Activated CD8-positive, alpha-beta memory T cell treated with anti-CD3 and anti-CD28 coated beads, Interleukin-2, amount 50 U/mL, for 48 hours (primary cell): ENCODE data around the gene PDGFD.
"Not testable (repeated sequence)": the region's sequence is repeated elsewhere in the genome, so short reads cannot be mapped to it uniquely, and the experiment has no call there.

Experiments used
- DNase-seq: peaks from one replicate; pipeline ENCODE4 v3.0.0-alpha.2; 2020

PDGFD gene

DNA sequence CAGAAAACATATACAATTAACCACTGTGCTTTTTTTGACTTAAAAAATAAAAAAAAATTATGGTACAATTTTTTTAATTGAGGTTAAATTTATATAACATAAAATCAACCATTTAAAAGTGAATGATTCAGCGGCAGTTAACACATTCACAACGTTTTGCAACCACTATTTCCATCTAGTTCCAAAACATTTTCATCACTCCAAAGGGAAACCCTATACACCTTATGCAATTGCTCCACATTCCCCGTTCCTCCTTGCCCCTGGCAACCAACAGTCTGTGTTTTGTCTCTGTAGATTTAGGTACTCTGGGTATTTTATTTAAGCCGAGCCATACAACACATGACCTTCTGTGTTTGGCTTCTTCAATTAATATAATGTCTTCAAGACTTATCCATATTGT lies 112.2 kb downstream of the PDGFD start:
- no peak for DNase-seq

DNA sequence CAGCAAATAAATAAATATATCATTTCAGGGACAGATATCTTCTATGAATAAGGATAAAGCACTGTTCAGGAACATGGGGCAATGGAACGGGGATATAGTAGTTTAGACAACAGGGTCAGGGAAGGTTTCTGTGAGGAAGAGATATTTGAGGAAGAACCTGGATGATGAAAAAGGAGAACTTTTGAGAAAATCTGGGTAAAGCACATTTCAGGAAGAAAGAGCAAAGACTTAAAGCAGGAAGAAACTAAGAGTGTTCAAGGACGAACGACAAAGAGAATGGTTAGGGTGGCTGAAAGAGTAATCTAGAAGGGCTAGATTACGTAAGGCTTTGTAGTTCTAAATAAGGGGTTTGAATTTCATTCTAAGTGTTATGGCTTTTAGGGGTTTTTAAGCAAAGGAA lies 114.8 kb downstream of the PDGFD start:
- no peak for DNase-seq

DNA sequence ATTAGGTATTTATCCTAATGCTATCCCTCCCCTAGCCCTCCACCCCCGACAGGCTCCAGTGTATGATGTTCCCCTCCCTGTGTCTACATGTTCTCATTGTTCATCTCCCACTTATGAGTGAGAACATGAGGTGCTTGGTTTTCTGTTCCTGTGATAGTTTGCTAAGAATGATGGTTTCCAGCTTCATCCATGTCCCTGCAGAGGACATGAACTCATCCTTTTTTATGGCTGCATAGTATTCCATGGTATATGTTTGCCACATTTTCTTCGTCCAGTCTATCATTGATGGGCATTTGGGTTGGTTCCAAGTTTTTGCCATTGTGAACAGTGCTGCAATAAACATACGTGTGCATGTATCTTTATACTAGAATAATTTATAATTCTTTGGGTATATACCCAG lies 117.1 kb downstream of the PDGFD start:
- DNase-seq: not testable (repeated sequence)

DNA sequence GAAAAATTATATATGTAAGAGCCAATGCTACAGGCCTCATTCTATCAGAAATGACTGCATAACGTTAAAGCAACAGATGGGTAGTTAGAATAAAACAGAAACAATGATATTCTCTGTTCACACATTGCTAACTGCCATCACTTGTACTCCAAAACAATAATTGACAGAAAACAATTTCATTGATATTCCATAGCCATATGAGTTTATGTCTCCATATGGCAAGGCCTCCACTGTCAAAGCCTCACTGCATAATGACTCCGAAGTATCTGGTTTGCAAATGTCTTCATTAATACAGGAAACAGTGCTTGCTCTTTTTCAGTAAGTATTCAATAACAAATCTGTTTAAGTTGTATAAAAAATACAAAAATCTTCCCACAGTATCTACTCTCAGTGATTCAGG lies 117.6 kb downstream of the PDGFD start:
- DNase-seq: no peak

DNA sequence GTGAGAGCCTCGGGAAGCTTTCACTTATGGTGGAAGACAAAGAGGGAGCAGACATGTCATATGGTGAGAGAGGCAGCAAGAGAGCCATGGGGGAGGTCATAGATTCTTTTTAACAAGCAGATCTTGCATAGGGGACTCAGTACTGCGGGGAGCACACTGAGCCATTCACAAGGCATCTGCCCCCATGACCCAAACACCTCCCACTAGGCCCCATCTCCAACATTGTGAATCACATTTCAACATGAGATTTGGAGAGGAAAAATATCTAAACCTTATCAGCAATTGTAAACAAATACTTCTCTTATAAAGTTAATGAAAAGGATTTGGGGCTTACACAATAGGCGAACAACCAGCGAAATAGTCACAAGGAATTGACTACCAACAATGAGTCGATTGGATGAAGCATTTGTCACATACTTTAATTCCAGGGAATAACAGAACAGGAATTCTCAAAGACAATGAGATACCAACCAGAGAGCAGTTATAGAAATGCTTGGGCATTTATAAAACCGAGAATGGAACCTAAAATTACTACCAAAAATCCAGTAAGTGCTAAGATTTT lies 120.2 kb downstream of the PDGFD start:
- no peak for DNase-seq

DNA sequence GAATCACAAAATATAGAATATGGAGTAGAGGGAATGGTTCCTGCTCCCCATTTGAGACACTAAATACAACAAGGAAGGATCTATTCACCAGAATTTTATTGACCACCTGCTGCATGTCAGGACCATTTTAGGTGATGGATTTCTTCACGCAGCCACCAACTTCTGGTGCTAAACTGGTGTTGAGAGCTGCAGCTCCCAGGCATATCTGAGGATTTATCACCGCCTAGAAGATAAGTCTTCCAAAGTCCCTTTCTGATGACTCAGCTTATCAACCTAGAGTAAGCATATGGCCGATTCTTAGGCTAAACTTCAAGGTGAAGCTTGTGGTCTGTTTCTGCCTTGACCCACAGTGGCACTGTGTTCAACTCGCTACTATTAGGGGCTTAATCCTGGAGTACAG lies 120.8 kb downstream of the PDGFD start:
- no peak for DNase-seq

DNA sequence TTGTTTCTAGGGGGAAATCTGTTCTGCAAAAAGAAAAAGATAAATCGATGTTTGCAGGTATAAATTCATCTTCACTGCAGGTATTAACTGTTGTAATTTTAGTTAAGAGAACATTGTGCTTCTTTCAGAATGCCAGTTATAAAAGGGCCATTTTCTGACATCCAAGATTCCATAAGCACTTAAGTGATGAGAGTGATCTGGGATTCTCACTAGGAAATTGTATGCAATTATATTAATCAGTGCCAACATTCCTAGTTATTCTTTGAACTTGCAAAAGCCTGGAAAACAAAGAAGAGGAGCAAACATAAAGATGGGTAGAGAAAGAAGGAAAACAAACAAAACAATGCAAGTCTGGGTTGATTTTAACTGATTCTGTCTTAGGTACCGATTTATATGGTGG lies 122.2 kb downstream of the PDGFD start:
- no peak for DNase-seq

DNA sequence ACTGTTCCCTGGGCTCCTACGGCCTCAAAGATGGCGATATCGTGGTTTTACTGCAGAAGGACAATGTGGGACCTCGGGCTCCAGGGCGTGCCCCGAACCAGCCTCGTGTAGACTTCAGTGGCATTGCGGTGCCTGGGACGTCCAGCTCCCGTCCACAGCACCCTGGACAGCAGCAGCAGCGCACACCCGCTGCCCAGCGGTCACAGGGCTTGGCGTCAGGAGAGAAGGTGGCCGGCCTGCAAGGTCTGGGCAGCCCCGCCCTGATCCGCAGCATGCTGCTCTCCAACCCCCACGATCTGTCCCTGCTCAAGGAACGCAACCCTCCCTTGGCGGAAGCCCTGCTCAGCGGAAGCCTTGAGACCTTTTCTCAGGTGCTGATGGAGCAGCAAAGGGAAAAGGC lies 127.0 kb downstream of the PDGFD start:
- DNase-seq: no peak

DNA sequence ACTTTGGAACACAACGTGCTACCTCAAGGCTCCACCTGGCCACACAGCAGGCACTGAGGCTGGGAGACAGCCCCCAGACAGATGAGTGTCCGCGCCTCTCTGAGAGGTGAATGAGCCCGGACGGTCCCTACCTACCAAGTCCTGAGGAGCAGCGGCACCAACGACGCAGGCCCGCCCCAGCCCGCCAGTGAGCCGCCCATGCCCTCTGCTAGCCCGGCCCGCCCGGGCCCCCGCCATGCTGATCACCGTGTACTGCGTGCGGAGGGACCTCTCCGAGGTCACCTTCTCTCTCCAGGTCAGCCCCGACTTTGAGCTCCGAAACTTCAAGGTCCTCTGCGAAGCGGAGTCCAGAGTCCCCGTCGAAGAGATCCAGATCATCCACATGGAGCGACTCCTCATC lies 127.4 kb downstream of the PDGFD start, which contains the start of gene DDI1:
Gene DDI1, plus strand, starts transcription at position 53 of the 400 bp plus-strand sequence. Its CDS starts 183 bp downstream, at position 236.
- DNase-seq: no peak

DNA sequence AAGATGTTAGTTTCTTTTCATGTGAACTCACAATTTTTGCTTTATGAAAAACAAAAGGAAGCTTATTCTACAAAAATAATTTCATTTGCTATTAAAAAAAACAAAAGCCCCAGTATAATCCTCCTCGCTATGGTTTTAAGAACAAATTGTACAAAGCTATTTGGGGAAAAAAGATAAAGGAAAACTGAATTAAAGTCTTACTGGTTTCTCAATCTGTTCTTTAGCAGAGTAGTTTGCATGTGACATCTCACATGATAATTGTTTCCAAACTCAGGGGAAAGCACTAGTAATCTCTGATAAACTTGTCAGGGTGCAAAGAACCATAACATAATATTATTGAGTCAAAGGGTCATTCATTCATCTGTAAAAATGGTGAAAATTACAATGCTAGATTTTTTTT lies 130.4 kb downstream of the PDGFD start:
- DNase-seq: no peak

DNA sequence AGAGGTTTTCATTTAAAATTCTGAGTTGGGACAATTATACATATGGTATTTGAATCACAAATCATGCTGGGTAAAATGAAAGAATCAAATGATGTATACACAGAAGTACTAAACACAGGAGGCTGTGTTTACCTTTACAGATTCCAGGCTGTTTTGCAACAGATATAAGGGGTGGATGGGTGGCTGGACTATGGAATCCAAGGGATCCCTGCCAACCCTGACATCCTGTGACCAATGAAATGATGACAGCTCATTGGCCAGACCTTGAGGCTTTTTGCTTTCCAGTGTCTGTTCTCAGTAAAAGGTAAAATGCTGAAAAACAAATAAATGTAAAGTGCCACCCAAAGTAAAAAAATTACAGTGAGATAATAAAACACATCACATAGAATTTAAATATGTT lies 130.8 kb downstream of the PDGFD start:
- no peak for DNase-seq

DNA sequence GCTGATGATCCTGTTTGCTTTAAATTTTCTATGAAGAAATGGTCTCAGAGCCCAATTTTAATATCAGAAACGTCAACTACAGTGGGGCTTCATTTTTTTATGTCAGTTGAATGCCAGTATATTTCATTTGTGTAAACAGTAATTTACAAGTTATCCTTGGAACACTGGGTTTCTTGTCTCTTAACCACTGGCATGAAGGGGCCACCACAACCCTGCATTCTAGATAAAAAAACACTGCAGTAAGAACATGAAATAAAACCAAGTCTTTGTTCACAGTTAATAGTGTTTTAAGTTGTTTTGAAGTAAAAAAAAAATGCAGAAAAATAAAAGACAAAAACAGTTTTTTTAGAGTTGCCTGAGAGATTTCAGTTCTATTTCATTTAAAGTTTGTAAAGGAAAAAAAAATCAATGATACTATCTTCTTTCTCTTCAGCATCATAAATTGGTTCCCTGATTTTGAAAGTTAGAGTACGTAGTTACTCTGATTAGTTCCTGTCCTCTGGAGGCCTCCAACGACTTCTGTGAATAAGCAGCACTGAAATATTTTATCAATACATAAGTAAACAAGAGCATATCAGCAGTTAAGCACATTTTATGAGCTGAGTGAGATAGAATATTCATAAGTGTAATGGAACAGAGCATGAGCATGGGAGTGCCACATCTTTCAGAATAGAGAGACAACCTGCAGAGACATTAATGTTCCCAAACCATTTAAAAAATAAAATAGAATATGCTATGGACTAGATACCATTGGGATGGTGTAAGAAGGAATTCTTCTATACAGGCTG lies 135.3 kb downstream of the PDGFD start:
- DNase-seq: no peak

DNA sequence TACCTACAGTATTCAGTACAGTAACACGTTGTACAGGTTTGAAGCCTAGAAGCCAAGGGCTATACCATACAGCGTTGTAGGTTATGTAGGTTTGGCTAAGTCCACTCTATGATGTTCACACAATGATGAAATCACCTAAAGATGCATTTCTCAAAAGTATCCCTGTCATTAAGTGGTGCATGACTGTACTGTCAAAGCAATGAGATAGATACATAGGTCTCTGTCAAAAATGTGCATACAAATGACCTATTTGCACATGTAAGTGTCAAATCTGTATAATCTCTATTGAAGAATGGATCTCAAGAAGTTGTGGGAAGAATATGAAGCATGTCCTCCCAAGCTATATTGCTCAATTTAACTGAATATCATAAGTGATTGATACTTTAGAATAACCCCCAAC lies 139.4 kb downstream of the PDGFD start:
- no peak for DNase-seq

DNA sequence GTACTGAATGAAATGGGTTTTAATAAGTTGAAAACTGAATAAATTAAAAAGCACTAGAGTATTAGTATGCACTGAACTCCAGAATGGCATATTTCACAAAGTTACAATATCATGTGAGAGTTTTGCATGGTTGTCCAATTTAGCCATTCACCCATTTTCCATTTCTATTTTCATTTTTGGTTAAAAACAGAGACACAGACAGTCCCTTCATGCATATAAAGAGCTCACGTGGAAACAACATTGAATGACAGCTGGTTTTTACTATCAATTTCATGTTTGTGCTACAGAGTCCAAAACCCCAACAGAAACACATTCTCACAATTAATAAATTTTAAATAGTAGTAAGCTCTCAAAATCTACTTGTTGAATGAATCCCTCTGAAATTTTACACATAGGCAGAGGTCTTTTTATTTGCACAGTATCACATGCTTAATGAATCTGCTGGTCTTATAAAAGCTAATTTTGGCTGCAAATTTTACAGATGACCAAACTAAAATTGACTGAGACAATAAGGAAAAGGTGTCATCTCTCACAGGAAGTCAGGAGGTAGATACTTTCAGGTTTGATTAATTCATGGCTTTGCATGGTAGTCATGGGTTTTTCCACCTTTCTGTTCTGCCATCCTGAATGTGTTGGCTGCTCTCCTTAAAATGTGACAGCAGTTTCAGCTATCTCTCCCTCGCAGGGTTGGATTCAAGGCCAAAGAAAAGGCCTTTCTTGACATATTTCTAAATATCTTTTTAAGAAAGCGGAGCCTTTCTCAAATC lies 148.1 kb downstream of the PDGFD start:
- no peak for DNase-seq

DNA sequence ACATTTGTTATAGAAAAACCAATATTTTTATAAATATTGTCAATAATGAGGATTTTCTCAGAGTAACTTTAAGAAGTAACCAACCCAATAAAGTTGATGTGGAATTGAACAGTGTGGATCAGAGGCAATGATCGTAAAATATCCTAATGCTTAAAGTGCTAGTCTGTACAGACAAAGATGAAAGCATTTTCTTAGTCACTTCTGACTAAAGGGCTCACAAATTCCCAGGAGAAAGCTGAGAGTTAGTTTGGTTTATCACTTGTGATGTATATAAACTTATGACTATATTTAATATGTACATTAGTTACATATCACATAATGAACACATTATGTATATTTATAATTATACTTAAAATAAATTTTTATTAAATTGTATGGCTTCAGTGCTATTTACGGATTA lies 152.9 kb downstream of the PDGFD start:
- DNase-seq: no peak

DNA sequence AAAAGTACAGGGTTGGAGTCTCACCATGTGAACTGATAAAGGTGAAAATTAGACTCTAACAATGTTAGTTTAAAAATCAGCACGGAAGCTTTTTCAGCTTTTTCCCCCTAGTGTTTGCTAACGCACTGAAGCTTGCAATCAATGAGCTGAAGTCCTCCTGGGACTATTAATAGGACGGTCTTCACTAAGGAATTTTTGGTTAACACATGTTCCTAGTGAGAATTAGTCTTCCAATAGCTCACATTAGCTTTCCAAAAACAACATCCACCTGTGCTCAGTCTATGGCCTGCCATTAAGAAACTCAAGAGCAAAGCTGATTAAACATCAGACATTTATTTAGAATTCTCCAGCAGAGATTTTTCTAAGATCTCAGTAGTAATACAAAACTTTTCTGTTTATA lies 154.2 kb downstream of the PDGFD start:
- no peak for DNase-seq

DNA sequence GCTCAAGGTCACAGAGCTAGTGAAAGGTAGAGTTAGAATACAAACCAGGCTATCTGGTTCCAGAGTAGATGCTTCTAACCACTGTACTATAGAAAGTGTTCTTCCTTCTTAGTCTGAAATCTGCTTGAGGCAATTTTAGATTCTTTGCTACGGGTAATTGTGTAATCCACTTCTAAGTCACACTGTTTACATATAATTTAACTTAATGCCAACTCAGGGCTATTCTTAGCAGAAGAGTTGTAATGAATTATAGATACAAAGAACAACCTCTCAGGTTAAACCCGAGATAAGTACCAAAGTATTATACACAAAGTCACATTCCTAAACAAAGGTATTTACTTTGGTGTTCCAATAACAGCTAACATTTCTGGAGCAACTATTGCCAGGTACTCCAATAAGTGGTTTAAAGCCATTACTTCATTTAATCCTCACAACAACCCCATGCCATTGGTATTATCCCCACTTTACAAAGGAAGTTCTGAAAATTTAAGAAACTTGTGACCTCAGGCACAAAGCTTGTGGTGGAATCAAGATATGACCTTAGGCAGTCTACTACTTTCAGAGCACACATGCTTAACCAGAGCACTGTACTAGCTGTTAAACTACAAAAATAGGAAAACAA lies 158.6 kb downstream of the PDGFD start:
- DNase-seq: no peak

DNA sequence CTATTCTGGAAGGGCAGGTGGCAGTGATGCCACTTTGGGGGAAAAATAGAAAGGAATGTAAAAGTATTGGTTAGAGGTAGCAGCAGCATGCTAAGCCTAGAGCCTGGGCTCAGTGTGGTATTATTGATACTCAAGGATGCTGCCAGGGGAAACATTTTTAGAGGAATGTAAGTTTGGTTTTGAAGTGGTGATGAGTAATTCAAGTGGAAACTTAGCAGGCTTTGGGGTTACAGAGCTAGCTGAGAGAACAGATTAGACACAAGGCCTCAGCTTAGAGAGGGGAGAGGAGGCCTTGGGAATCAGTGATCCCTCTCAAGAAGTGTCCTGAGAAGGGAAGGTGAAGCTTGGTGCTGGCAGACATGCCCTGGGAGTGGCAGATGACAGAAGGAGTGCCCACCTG lies 160.5 kb downstream of the PDGFD start:
- no peak for DNase-seq

DNA sequence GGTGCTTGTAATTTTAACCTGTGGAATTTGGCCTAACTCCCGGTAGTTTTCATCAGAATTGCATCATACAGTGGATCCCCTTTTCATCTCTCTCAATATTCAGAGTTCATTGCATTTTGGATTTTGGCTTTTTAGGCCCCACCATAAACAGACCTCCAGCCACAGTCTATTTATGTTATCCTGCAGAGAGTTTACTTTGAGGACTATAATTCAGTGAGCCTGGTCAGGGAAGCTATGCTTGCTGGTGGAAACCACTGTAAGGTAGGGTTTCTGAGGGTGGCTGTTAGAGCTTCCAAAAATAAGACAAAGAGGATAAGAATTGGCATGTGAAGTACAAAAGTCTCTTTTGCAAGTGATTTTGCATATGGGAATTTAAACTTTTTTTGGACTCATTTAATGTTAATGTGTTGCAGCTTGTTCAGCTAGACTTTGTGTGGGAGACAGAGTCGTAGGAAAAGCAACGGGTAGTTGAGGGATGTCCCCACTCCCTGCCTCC lies 162.3 kb downstream of the PDGFD start:
- no peak for DNase-seq

DNA sequence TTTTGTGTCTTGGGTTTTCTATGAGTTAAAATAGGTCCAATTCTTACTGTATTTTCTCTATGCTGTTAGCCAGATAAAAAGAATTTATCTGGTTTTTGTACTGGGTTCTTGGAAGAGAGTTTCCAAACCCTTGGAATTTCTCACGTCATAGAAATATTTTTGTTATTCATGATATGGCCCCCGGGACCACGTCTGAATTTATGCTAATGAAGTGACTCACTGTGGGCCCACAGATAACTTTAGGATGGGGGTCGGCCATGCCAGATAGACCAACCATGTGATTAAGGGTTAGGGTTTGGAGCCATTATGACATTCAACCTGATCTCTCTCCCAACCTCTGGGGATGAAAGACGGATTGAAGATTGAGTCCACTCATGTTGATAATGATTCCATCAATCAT lies 163.1 kb downstream of the PDGFD start:
- DNase-seq: no peak

DNA sequence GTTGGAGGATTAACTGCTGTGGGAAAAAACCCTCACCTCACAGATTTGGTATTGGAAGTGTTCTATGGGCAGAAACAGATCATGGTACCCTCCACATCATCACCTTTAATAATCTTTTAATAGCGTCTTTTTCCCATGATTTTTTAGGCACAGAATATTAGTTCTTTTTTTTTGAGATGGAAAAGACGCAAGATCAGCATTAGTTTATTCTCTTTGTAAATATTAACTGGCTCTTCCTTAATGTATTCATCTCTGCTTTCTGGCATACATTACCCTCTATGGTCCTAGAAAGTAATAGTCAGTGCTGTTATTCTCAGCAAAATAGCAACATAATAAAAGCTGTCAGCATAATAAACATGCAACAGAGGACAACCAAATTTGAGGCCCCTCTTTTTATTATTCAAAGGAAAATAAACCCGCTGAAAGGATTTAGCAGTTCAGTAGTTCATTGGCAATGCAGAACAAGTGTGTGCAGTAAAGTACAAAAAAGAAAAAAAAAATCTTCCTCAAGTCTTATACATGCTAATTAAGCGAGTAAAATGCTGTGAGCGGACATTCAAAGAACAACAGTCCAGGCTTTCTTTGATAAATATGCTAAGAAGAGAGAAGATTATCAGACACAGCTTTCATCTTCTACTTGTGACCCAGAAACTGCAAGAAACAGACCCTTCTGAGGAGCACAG lies 165.0 kb downstream of the PDGFD start:
- DNase-seq: no peak

DNA sequence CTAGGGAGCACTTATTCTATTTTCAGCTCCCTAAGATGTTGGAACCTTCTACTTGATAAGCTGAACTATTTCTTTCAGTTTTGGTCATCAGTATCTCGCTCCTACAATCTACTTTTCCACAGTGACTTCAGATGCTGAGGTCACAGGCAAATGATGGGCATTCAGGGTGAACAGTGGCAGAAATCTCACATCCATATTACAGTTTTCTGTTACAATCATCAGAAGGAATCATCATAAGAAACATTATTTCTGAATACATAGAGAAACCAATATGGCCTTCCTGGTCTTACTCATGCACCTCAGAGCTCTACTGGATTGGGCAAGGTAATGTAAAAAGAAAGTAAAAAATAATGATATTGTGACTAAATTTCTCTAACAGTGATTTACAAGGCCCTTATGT lies 166.9 kb downstream of the PDGFD start:
- no peak for DNase-seq

DNA sequence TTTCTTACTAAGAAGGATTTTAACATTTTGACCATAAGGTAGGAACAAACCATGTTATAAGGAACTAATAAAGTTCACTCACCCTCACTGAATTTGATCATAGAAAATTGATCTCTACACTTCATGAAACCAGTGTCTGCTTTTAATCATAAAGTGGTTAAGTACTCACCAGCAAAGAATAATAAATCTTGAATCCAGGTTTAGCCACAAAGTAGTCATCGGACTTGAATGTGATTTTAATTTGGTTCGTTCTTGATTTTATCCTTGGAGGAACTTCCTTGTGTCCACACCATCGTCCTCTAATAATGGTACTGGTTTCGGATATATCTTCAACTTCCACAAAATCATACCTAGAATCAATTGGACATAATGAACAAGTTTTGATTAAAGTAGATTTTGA lies 168.1 kb downstream of the PDGFD start:
- no peak for DNase-seq
